Testis (tissue), 3 donors: Measurements from ENCODE around the gene PRF1. TPM values are rescaled to one million over a fixed set of nuclear protein-coding genes. Genes with fewer than 3 reads are reported as not detected.

ENCODE experiments used
- DNase-seq: peaks from one replicate; pipeline ENCODE4 v3.0.0-alpha.2; 2019
- H3K27ac ChIP-seq, 2 donors: fragments of 200-600 bp; sonication (generic); one replicate each; pipeline ENCODE4 v1.5.1; 2019
- H3K27me3 ChIP-seq: fragments of 200-600 bp; sonication (generic); one replicate; pipeline ENCODE4 v1.5.1; 2019
- H3K36me3 ChIP-seq: fragments of 200-600 bp; sonication (generic); one replicate; pipeline ENCODE4 v1.5.1; 2017; ENCODE audit warnings: low read depth; ENCODE audit errors: missing control alignments
- H3K4me1 ChIP-seq: fragments of 200-600 bp; sonication (generic); one replicate; pipeline ENCODE4 v1.5.1; 2019
- H3K4me3 ChIP-seq, 2 donors: fragments of 200-600 bp; sonication (generic); one replicate each; pipeline ENCODE4 v1.5.1; 2017 to 2019
- H3K9me3 ChIP-seq: fragments of 200-600 bp; sonication (generic); one replicate; pipeline ENCODE4 v1.5.1; 2017
- POLR2A ChIP-seq: fragments of 450-650 bp; IDR thresholded peaks from one replicate; pipeline ENCODE4 v1.6.1; 2017; ENCODE audit warnings: antibody characterized with exemption, mild to moderate bottlenecking, moderate library complexity
- WGBS, 2 donors: methylation state at CpG; one replicate each; pipeline ENCODE4 v1.1.5; 2018; 5-methylcytosine and 5-hydroxymethylcytosine counted together
- intact Hi-C: fragments of 100-400 bp; cut with DNase I; formaldehyde crosslinking; loops from one replicate; pipeline ENCODE4 v1.15.1; 2023; ENCODE audit warnings: low total_unique reads
- polyA plus RNA-seq: library from polyadenylated mRNA; stranded (reverse); fragments of 350-450 nt; fragmentation: Illumina TruSeq; extraction: RNeasy Lipid Tissue Mini Kit (QIAGEN cat#74804); gene quantifications from one replicate; pipeline ENCODE4 v1.2.3, GENCODE V29; 2014; ENCODE audit warnings: low read depth, low replicate concordance; ENCODE audit not compliant: insufficient read depth
- total RNA-seq, 2 donors: library from RNA; depleted of rRNA; stranded (reverse); fragments of >200 nt; gene quantifications; one replicate each; pipeline ENCODE4 v1.2.3, GENCODE V29; 2016
- TF ChIP-seq, protein P1 (sequence below), 3 experiments: fragments of 450-650 bp in 2 of 3; fragments of 200-600 bp in 1 of 3; sonication (generic) in 1 of 3; IDR thresholded peaks; one replicate each; pipeline ENCODE4 v1.5.1; 2016 to 2019; ENCODE audit warnings: antibody characterized with exemption in 3 of 3, mild to moderate bottlenecking in 2 of 3, moderate library complexity in 1 of 3

The PRF1 gene
- total and polyA plus RNA-seq, 3 donors from 2014 or later: 0.55 to 2.2 (median 1.8) TPM

DNA sequence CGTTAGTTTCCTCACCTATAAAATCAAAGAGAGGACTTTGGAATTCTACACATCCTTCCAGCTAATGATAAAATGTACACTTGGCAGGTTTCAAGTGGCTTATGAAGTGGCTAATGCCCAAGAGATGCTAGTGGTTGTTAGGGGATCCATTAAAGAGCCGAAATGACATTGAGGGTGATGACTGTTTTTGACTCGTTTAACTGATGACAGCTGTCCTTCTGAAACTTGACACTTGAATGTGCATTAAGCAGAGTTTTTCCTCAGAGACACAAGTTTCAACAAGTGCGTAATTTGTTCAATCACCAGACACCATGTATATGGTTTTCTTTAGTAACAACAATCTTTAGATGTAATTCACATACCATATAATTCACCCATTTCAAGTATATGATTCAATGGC, 1.6 kb upstream of the PRF1 start:
- 91 to 93% methylated on average over 4 of the region's 4 CpGs for WGBS, 2 donors
- no peak for TF ChIP-seq POLR2A
- TF ChIP-seq, protein P1, sequence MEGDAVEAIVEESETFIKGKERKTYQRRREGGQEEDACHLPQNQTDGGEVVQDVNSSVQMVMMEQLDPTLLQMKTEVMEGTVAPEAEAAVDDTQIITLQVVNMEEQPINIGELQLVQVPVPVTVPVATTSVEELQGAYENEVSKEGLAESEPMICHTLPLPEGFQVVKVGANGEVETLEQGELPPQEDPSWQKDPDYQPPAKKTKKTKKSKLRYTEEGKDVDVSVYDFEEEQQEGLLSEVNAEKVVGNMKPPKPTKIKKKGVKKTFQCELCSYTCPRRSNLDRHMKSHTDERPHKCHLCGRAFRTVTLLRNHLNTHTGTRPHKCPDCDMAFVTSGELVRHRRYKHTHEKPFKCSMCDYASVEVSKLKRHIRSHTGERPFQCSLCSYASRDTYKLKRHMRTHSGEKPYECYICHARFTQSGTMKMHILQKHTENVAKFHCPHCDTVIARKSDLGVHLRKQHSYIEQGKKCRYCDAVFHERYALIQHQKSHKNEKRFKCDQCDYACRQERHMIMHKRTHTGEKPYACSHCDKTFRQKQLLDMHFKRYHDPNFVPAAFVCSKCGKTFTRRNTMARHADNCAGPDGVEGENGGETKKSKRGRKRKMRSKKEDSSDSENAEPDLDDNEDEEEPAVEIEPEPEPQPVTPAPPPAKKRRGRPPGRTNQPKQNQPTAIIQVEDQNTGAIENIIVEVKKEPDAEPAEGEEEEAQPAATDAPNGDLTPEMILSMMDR (IDR thresholded peaks at IDR 0.05): no peak
- intact Hi-C loops: no loop called here
- no peak overlapping the region for H3K4me3 ChIP-seq
- no peak for DNase-seq
- no peaks in the 10 kb centered on the region for H3K27me3 ChIP-seq
- no peaks in the 10 kb centered on the region for H3K4me1 ChIP-seq
- no peak overlapping the region for H3K27ac ChIP-seq
- no peaks in the 10 kb centered on the region for H3K36me3 ChIP-seq
- no peaks in the 10 kb centered on the region for H3K9me3 ChIP-seq

DNA sequence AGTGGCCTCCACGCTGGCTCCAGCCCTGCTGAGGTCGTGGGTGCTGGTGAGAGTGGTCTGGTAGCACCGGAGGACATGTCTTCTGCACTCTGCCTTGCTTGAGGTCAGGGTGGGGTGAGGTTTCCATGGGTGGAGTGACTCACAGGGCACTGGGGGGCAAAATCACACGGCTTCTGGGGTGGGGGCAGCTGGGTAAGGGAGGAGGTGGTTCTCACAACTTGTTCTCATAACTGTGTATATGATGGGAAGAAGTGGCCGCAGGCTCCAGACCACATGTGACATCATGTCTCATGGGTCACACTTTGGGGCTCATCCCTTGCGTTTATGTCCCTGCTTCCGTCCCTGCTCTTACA, 884 bp upstream of the PRF1 start:
- H3K9me3 ChIP-seq: no peaks in the 10 kb centered on the region
- no peak for DNase-seq
- 92 to 93% methylated on average over 6 to 7 of the region's 7 CpGs for WGBS, 2 donors
- no peak for TF ChIP-seq POLR2A
- TF ChIP-seq, protein P1 (IDR thresholded peaks at IDR 0.05): no peak
- no peak overlapping the region for H3K27ac ChIP-seq
- H3K4me3 ChIP-seq: no peak overlapping the region
- no peaks in the 10 kb centered on the region for H3K36me3 ChIP-seq
- no peaks in the 10 kb centered on the region for H3K4me1 ChIP-seq
- H3K27me3 ChIP-seq: no peaks in the 10 kb centered on the region
- intact Hi-C loops: no loop called here

DNA sequence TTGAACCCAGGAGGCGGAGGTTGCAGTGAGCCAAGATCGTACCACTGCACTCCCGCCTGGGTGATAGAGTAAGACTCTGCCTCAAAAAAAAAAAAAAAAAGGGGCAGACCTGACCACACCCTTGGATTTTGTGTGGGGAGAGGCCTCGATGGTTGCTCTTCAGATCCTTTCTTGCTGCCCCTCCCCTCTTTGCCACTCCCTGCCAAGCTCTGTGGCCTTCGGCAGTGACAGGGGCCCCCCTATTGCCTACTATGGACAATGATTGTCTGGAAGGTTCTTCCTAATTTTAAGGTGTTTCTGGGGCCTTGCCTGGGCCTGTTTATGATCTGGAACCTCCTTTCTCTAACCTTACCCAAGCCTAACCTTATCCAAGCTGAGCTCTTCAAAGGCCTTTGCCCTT, 795 bp downstream of the PRF1 start:
- TF ChIP-seq, protein P1 (IDR thresholded peaks at IDR 0.05): no peak
- no peak for TF ChIP-seq POLR2A
- no peaks in the 10 kb centered on the region for H3K27me3 ChIP-seq
- 85 to 91% methylated on average over 3 to 5 of the region's 5 CpGs for WGBS, 2 donors
- no peaks in the 10 kb centered on the region for H3K4me1 ChIP-seq
- DNase-seq: no peak
- H3K36me3 ChIP-seq: no peaks in the 10 kb centered on the region
- H3K9me3 ChIP-seq: no peaks in the 10 kb centered on the region
- intact Hi-C loops: no loop called here
- H3K4me3 ChIP-seq: no peak overlapping the region
- no peak overlapping the region for H3K27ac ChIP-seq

DNA sequence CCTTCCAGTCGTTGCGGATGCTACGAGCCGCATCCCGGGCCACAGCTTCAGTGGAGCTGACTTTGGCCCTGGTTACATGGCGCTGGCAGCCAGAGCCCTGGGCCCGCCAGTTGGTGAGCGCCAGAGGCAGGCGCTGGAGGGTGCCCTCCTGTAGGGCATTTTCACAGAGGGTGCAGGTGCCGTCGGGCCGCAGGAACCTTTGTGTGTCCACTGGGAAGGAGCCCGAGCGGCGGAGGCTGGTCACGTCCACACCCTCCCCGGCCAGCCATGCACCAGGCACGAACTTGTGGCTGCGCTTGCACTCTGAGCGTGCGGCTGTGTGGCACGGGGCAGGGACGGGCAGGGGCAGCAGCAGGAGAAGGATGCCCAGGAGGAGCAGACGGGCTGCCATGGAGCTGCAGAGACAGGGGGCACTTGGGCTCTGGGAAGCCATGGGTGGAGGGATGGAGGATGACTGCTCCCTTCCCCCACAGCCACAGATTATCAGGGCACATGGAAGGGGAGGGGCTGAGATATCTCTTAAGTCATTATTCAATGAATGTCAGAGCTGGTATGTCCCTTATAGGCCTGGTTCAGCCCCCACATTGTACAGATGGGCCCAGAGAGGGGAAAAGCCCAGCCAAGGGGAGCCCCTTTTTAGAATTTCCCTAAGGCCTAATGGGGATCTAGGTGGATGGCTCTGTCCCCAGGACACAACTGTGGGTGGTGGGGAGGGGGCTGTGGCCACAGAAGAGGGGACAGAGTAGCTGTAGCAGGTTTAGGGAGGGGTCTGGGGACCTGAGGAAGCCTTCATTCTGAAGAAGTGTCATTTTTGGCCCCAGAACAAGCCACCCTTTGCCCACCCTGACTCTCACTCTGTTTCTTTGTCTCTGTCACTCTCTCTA, 1.8 kb downstream of the PRF1 start:
- Histone ChIP-seq H3K27ac (no peak overlapping the region), H3K4me1 (no peaks in the 10 kb centered on the region), H3K4me3 (no peak overlapping the region), H3K36me3 (no peaks in the 10 kb centered on the region), H3K27me3 (no peaks in the 10 kb centered on the region), H3K9me3 (no peaks in the 10 kb centered on the region)
- no peak for DNase-seq
- intact Hi-C loops: no loop called here
- TF ChIP-seq POLR2A: no peak
- TF ChIP-seq, protein P1 (IDR thresholded peaks at IDR 0.05): no peak
- WGBS, 2 donors: 86 to 98% methylated on average over 1 to 24 of the region's 24 CpGs

DNA sequence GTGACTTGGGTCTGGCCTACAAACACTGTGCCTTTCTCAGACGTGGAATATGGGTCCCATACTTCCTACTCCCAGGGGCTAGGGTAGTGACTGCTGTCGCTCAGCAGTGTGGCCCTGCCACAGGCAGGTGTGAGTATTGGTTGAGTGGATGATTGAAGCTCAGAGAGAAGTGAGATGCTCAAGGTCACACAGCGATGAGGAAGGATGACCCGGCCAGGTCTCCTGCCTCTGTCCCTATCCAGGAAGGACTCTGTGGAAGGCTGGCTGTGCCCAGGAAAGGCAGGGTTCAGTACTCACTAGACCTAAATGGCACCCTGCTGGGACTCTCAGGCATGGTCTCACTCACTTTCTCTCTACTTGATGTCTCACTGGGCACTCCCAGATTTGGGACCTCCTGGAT, 2.8 kb downstream of the PRF1 start:
- Histone ChIP-seq H3K4me3 (no peak overlapping the region), H3K27me3 (no peaks in the 10 kb centered on the region), H3K36me3 (no peaks in the 10 kb centered on the region), H3K9me3 (no peaks in the 10 kb centered on the region), H3K27ac (no peak overlapping the region), H3K4me1 (no peaks in the 10 kb centered on the region)
- TF ChIP-seq, protein P1 (IDR thresholded peaks at IDR 0.05): no peak
- no peak for TF ChIP-seq POLR2A
- no peak for DNase-seq
- 89 to 93% methylated on average over 4 of the region's 4 CpGs for WGBS, 2 donors
- intact Hi-C loops: no loop called here
